GM12878 (cell line): ENCODE measurements around the gene POLDIP3. TPM values are rescaled to one million over a fixed set of nuclear protein-coding genes. Genes with fewer than 3 reads are reported as not detected.

Source experiments
- BHLHE40 ChIP-seq, 2 experiments: fragments of 450-650 bp in 1 of 2; IDR thresholded peaks; 2 replicates each; pipeline ENCODE4 v1.6.1; 2011 to 2017; ENCODE audit warnings: low read depth in 2 of 2, borderline replicate concordance in 1 of 2, improper control_type of control experiment in 1 of 2, low read length in 1 of 2, mild to moderate bottlenecking in 1 of 2
- CEBPZ ChIP-seq: fragments of 150-350 bp; IDR thresholded peaks from 2 replicates; pipeline ENCODE4 v1.6.1; 2016; ENCODE audit warnings: low read depth, low read length
- E2F8 ChIP-seq: fragments of 450-650 bp; IDR thresholded peaks from 2 replicates; pipeline ENCODE4 v1.6.1; 2018; ENCODE audit warnings: mild to moderate bottlenecking, low read depth, moderate library complexity; ENCODE audit not compliant: partially characterized antibody
- EP300 ChIP-seq, 2 experiments: fragments of 150-350 bp in 1 of 2; IDR thresholded peaks; 2 replicates each; pipeline ENCODE4 v1.6.1; 2011 to 2012; ENCODE audit warnings: low read depth in 2 of 2, low read length in 2 of 2, borderline replicate concordance in 1 of 2, improper control_type of control experiment in 1 of 2, inconsistent platforms in 1 of 2; ENCODE audit not compliant: control insufficient read depth in 1 of 2
- ESRRA ChIP-seq: IDR thresholded peaks from 2 replicates; pipeline ENCODE4 v1.6.1; 2012; ENCODE audit warnings: mild to moderate bottlenecking, low read length, improper control_type of control experiment
- FOXM1 ChIP-seq: IDR thresholded peaks from 2 replicates; pipeline ENCODE4 v1.6.1; 2012; ENCODE audit warnings: low read depth, mild to moderate bottlenecking, inconsistent platforms, low read length, moderate library complexity
- IKZF1 ChIP-seq: fragments of 450-650 bp; conservative IDR thresholded peaks from 2 replicates; pipeline ENCODE4 v1.6.1; 2017; ENCODE audit warnings: antibody characterized with exemption, mild to moderate bottlenecking
- MEF2B ChIP-seq: fragments of 450-650 bp; IDR thresholded peaks from 2 replicates; pipeline ENCODE4 v1.6.1; 2018; ENCODE audit warnings: mild to moderate bottlenecking, moderate library complexity; ENCODE audit not compliant: partially characterized antibody, poor library complexity, severe bottlenecking
- NR2F1 ChIP-seq: fragments of 450-650 bp; conservative IDR thresholded peaks from 2 replicates; pipeline ENCODE4 v1.6.1; 2017; ENCODE audit warnings: mild to moderate bottlenecking
- PBX3 ChIP-seq: IDR thresholded peaks from 2 replicates; pipeline ENCODE4 v1.6.1; 2011; ENCODE audit warnings: mild to moderate bottlenecking, low read depth, low read length, moderate library complexity; ENCODE audit not compliant: insufficient replicate concordance
- RB1 ChIP-seq: fragments of 450-650 bp; formaldehyde crosslinking; IDR thresholded peaks from 2 replicates; pipeline ENCODE4 v1.6.1; 2017; ENCODE audit warnings: mild to moderate bottlenecking, borderline replicate concordance
- RUNX3 ChIP-seq: IDR thresholded peaks from 2 replicates; pipeline ENCODE4 v1.6.1; 2012; ENCODE audit warnings: low read length, inconsistent platforms
- SIX5 ChIP-seq: IDR thresholded peaks from 2 replicates; pipeline ENCODE4 v1.6.1; 2011; ENCODE audit warnings: mild to moderate bottlenecking, low read depth, low read length, moderate library complexity; ENCODE audit not compliant: severe bottlenecking
- SMAD1 ChIP-seq: fragments of 450-650 bp; IDR thresholded peaks from 2 replicates; pipeline ENCODE4 v1.6.1; 2018; ENCODE audit warnings: mild to moderate bottlenecking, low read depth; ENCODE audit not compliant: partially characterized antibody
- TARDBP ChIP-seq: IDR thresholded peaks from 2 replicates; pipeline ENCODE4 v1.6.1; 2016; ENCODE audit warnings: borderline replicate concordance
- USF1 ChIP-seq: IDR thresholded peaks from 2 replicates; pipeline ENCODE4 v1.6.1; 2011; ENCODE audit warnings: borderline replicate concordance, low read depth, mild to moderate bottlenecking, moderate library complexity, mixed read lengths, low read length; ENCODE audit not compliant: insufficient read depth; ENCODE audit errors: extremely low read length
- YBX1 ChIP-seq: fragments of 450-650 bp; IDR thresholded peaks from 2 replicates; pipeline ENCODE4 v1.6.1; 2016; ENCODE audit warnings: antibody characterized with exemption
- YY1 ChIP-seq: IDR thresholded peaks from 2 replicates; pipeline ENCODE4 v1.6.1; 2011; ENCODE audit warnings: low read depth, mild to moderate bottlenecking, low read length
- polyA plus RNA-seq, 11 experiments: library from polyadenylated mRNA; depleted of rRNA in 4 of 11; unstranded in 6 of 11; stranded (reverse) in 5 of 11; fragments of >200 nt; fragmentation: Nextera tagmentation in 4 of 11; fragmentation: Illumina TruSeq in 1 of 11; extraction: Ambion mirVana in 4 of 11; extraction: Trizol in 1 of 11; gene quantifications; 1 replicate in 1 of 11; 2 replicates in 10 of 11; pipeline versions ENCODE4 v1.2.1 to v1.2.3, GENCODE V29; 2011 to 2016; ENCODE audit warnings: inconsistent platforms in 2 of 11, missing spikeins in 2 of 11, low read depth in 1 of 11
- total RNA-seq, 4 experiments: library from RNA; depleted of rRNA in 3 of 4; stranded (reverse); fragments of >200 nt in 3 of 4; fragmentation: Illumina TruSeq in 1 of 4; extraction: Trizol in 1 of 4; gene quantifications; 2 replicates each; pipeline versions ENCODE4 v1.2.1 to v1.2.3, GENCODE V29; 2013 to 2021

POLDIP3 gene
- total and polyA plus RNA-seq, 10 of the 15 experiments (the other 5 are each of a cell fraction or from before 2014, with no cell fraction given), result 14.8 to 60.2 (median 49.5) TPM

- no peak for TF ChIP-seq CEBPZ
- TF ChIP-seq PBX3, result no peak
- TF ChIP-seq RB1, result no peak
- peak; percentile 27 for TF ChIP-seq USF1
- no peak for TF ChIP-seq EP300 (IDR thresholded peaks at IDR 0.05; ENCODE audit: borderline replicate concordance in 1 of 2, control insufficient read depth in 1 of 2, low read depth in 2 of 2, low read length in 2 of 2)
- no peak for TF ChIP-seq SMAD1
- peak; percentile 62 for TF ChIP-seq YY1
- no peak for TF ChIP-seq TARDBP
- TF ChIP-seq IKZF1, result 0 out of 2 replicates have a peak, but pooled peaks have one; percentile 38
- TF ChIP-seq BHLHE40 (IDR thresholded peaks at IDR 0.05; ENCODE audit: borderline replicate concordance in 1 of 2, low read depth in 2 of 2, low read length in 1 of 2), result 0 out of 4 replicates have a peak, but pooled peaks of 1 of the 2 experiments have one; percentile 28
- no peak for TF ChIP-seq NR2F1
- peak; percentile 19; the same call in 1 of the 2 replicates for TF ChIP-seq RUNX3
- no peak for TF ChIP-seq YBX1
- no peak for TF ChIP-seq E2F8
- TF ChIP-seq ESRRA, result no peak
- no peak for TF ChIP-seq FOXM1
- TF ChIP-seq MEF2B, result peak; percentile 85
- TF ChIP-seq SIX5, result no peak
- TF ChIP-seq, all 136 proteins: peak for 12
Observed at GRCh38 chr22:42621505-42622002, 6.9 kb upstream of the POLDIP3 start (continued).
